Astrocyte (in vitro differentiated cells and primary cell): ENCODE results near the gene CAMK2B.

Source experiments
- EZH2 ChIP-seq: IDR thresholded peaks from 2 replicates; pipeline ENCODE4 v1.6.1; 2012; ENCODE audit warnings: mild to moderate bottlenecking, low read length, inconsistent platforms; ENCODE audit not compliant: insufficient read depth
- TF ChIP-seq, protein P1 (sequence below): IDR thresholded peaks from 2 replicates; pipeline ENCODE4 v1.5.1; 2011; ENCODE audit warnings: low read depth, mild to moderate bottlenecking, inconsistent platforms, low read length, moderate library complexity; ENCODE audit not compliant: insufficient read depth

DNA sequence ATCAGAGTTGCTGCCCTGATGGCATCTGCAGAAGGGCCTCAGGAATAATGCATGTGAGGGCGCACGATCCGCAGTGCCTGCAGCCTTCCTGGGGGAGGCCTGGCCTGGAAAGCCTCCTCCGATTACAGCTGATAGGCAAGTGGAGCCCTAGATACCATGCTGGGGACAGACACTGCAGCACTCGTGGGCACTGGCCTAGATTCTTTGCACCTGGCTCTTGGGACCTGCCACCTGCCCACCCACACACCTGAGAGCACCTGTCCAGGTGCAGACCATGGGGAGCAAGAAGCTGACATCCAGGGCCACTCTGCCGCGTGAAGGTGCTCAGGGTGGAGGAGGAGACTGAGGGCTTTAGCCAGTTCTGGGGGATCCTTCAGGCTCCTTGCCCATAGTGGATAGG lies 109.9 kb downstream of the CAMK2B start:
- TF ChIP-seq, protein P1, sequence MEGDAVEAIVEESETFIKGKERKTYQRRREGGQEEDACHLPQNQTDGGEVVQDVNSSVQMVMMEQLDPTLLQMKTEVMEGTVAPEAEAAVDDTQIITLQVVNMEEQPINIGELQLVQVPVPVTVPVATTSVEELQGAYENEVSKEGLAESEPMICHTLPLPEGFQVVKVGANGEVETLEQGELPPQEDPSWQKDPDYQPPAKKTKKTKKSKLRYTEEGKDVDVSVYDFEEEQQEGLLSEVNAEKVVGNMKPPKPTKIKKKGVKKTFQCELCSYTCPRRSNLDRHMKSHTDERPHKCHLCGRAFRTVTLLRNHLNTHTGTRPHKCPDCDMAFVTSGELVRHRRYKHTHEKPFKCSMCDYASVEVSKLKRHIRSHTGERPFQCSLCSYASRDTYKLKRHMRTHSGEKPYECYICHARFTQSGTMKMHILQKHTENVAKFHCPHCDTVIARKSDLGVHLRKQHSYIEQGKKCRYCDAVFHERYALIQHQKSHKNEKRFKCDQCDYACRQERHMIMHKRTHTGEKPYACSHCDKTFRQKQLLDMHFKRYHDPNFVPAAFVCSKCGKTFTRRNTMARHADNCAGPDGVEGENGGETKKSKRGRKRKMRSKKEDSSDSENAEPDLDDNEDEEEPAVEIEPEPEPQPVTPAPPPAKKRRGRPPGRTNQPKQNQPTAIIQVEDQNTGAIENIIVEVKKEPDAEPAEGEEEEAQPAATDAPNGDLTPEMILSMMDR = no peak
- no peak for TF ChIP-seq EZH2
